ENCODE measurements around the gene EHD1. TPM values are rescaled to one million over a fixed set of nuclear protein-coding genes. Genes with fewer than 3 reads are reported as not detected.

The EHD1 gene
- total and polyA plus RNA-seq, 4 donors = 14.4 to 122 (median 45.3) TPM

- DNase-seq = no peak
- no peak overlapping the region for H3K27ac ChIP-seq (ENCODE audit: low read depth in 1 of 2, low read length in 2 of 2)
Observed at GRCh38 chr11:64888729-64889511, 10.5 kb upstream of the EHD1 start.

DNA sequence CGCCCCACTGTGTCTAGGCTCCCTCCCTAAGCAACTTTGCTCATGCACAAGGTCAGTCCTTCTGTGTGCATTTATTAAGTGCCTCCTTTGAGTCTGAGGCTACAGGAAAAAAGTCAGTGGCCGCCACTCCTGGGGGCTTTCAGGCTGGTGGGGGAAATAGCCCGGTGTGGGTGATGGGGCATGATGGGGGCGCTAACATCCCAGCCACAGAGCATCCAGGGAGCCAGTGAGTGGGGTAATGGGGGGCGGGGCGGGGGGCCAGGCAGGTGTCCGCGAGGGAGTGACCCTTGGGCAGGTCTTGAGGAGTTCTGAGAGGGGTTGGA lies 9.9 kb upstream of the EHD1 start:
- Histone ChIP-seq H3K36me3 (ENCODE audit: control insufficient read depth in 1 of 2, insufficient read depth in 2 of 2, low read length in 1 of 2) (no peaks in the 10 kb centered on the region), H3K4me1 (ENCODE audit: control insufficient read depth in 1 of 2, insufficient read depth in 2 of 2, low read length in 2 of 2) (no peaks in the 10 kb centered on the region), H3K4me3 (ENCODE audit: low read length in 2 of 2) (no peak overlapping the region), H3K9me3 (ENCODE audit: control insufficient read depth, low read length) (no peaks in the 10 kb centered on the region), H3K27ac (ENCODE audit: low read depth in 1 of 2, low read length in 2 of 2) (no peak overlapping the region), H3K27me3 (ENCODE audit: control insufficient read depth in 1 of 2, insufficient read depth in 2 of 2, low read length in 1 of 2) (no peaks in the 10 kb centered on the region)
- intact Hi-C loops (cut with DNase I) = no loop called here
- 69 to 70% methylated on average over 8 of the region's 8 CpGs for WGBS, 2 donors
- no peak for ATAC-seq (ENCODE audit: low FRiP score)
- DNase-seq = no peak

More at GRCh38 chr11:64888729-64889511, 10.5 kb upstream of the EHD1 start:
- ATAC-seq (ENCODE audit: low FRiP score) = no peak
- 69% methylated on average over 9 of the region's 9 CpGs for WGBS, 2 donors
- H3K4me1 ChIP-seq (ENCODE audit: control insufficient read depth in 1 of 2, insufficient read depth in 2 of 2, low read length in 2 of 2) = no peaks in the 10 kb centered on the region
- H3K9me3 ChIP-seq (ENCODE audit: control insufficient read depth, low read length) = no peaks in the 10 kb centered on the region
- H3K4me3 ChIP-seq (ENCODE audit: low read length in 2 of 2) = no peak overlapping the region
- no peaks in the 10 kb centered on the region for H3K36me3 ChIP-seq (ENCODE audit: control insufficient read depth in 1 of 2, insufficient read depth in 2 of 2, low read length in 1 of 2)
- no peaks in the 10 kb centered on the region for H3K27me3 ChIP-seq (ENCODE audit: control insufficient read depth in 1 of 2, insufficient read depth in 2 of 2, low read length in 1 of 2)
- intact Hi-C loops (cut with DNase I) = no loop called here

DNA sequence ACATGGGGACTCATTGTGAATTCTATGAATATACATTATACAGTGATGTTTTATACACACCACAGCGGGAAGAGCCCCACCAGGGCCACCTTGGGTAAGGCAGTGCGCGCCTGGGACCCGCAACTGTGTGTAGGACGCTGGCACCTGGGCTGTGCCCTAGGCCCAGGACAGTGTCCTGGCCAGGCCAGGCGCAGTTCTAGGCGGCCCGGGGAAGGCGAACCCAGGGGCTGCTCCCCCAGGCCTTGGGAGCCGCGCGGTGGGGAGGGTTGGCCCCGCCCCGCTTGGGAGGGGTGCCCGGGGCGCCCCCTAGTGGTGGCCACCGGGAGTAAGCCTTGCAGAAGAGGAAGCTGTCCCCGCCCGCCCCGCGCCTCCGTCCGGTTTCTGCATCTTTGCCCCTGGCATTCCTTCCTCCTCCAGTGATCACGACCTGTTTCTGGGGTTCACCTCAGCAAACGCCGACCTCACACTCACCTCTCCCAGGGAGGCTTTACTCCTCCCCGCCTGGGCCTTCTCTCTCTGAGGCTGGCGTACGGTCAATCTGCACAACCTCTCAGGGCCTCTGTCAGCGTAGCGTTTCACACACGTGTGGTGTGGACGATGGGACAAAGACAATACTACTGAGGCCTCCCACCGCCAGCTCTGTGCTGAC lies 9.5 kb upstream of the EHD1 start:
- Histone ChIP-seq H3K4me1 (ENCODE audit: control insufficient read depth in 1 of 2, insufficient read depth in 2 of 2, low read length in 2 of 2) (no peaks in the 10 kb centered on the region), H3K4me3 (ENCODE audit: low read length in 2 of 2) (no peak overlapping the region), H3K27ac (ENCODE audit: low read depth in 1 of 2, low read length in 2 of 2) (no peak overlapping the region), H3K27me3 (ENCODE audit: control insufficient read depth in 1 of 2, insufficient read depth in 2 of 2, low read length in 1 of 2) (no peaks in the 10 kb centered on the region), H3K9me3 (ENCODE audit: control insufficient read depth, low read length) (no peaks in the 10 kb centered on the region), H3K36me3 (ENCODE audit: control insufficient read depth in 1 of 2, insufficient read depth in 2 of 2, low read length in 1 of 2) (no peaks in the 10 kb centered on the region)
- 14% methylated on average over 32 to 34 of the region's 34 CpGs for WGBS, 2 donors
- ATAC-seq (ENCODE audit: low FRiP score) = peak; percentile 92
- intact Hi-C loops (cut with DNase I) = no loop called here
- DNase-seq = peak; percentile 86 to 95

GRCh38 chr11:64887234-64887756 lies 8.9 kb upstream of the EHD1 start:
- Histone ChIP-seq H3K9me3 (ENCODE audit: control insufficient read depth, low read length) (no peaks in the 10 kb centered on the region), H3K4me1 (ENCODE audit: control insufficient read depth in 1 of 2, insufficient read depth in 2 of 2, low read length in 2 of 2) (no peaks in the 10 kb centered on the region), H3K4me3 (ENCODE audit: low read length in 2 of 2) (no peak overlapping the region), H3K27ac (ENCODE audit: low read depth in 1 of 2, low read length in 2 of 2) (no peak overlapping the region), H3K27me3 (ENCODE audit: control insufficient read depth in 1 of 2, insufficient read depth in 2 of 2, low read length in 1 of 2) (no peaks in the 10 kb centered on the region), H3K36me3 (ENCODE audit: control insufficient read depth in 1 of 2, insufficient read depth in 2 of 2, low read length in 1 of 2) (no peaks in the 10 kb centered on the region)
- intact Hi-C loops (cut with DNase I) = no loop called here
- DNase-seq = no peak
- no peak for ATAC-seq (ENCODE audit: low FRiP score)
- 74 to 79% methylated on average over 8 of the region's 8 CpGs for WGBS, 2 donors

DNA sequence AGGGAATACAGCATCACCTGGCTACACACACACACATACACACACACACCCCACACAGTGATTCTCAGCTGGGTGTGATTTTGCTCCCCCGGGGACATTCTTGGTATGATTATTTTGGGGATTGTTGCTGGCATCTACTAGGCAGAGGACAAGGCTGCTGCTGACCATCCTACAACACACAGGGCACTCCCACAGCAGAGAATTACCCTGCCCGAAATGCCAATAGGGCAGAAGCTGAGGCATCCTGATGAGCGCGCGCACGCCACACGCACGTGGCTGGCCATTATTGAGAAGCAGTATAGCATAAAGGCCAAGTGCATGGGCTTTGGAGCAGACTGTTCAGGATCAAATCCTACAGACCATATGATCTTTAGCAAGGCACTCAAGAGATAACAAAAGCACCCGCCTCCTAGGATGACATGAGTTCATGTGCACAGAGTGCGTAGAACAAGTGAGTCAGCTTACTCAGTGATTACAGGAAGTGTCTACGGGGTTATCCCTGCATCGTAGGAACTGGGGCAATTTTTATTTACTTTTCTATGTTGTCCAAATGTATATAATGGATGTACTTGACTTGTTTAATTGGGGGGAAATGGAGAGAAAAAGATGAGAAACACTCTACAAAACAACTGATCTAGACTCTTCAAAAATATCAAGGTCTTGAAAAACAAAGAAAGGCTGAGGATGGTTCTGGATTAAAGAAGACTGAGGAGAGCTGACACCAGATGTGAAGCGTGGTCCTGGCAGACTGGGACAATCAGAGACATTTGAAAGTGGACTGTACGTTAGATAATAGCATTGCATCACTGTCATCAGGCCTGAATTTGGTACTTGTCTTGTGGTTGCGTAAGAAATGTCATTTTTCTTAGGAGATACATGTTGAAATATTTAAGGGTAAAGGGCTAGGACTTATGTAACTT lies 7.2 kb upstream of the EHD1 start:
- H3K27me3 ChIP-seq (ENCODE audit: control insufficient read depth in 1 of 2, insufficient read depth in 2 of 2, low read length in 1 of 2) = no peaks in the 10 kb centered on the region
- no peak overlapping the region for H3K4me3 ChIP-seq (ENCODE audit: low read length in 2 of 2)
- no peaks in the 10 kb centered on the region for H3K4me1 ChIP-seq (ENCODE audit: control insufficient read depth in 1 of 2, insufficient read depth in 2 of 2, low read length in 2 of 2)
- H3K27ac ChIP-seq (ENCODE audit: low read depth in 1 of 2, low read length in 2 of 2) = no peak overlapping the region
- H3K9me3 ChIP-seq (ENCODE audit: control insufficient read depth, low read length) = no peaks in the 10 kb centered on the region
- 87 to 92% methylated on average over 15 of the region's 15 CpGs for WGBS, 2 donors
- DNase-seq (no peak), ATAC-seq (ENCODE audit: low FRiP score) (no peak)
- intact Hi-C loops (cut with DNase I) = no loop called here
- H3K36me3 ChIP-seq (ENCODE audit: control insufficient read depth in 1 of 2, insufficient read depth in 2 of 2, low read length in 1 of 2) = no peaks in the 10 kb centered on the region

DNA sequence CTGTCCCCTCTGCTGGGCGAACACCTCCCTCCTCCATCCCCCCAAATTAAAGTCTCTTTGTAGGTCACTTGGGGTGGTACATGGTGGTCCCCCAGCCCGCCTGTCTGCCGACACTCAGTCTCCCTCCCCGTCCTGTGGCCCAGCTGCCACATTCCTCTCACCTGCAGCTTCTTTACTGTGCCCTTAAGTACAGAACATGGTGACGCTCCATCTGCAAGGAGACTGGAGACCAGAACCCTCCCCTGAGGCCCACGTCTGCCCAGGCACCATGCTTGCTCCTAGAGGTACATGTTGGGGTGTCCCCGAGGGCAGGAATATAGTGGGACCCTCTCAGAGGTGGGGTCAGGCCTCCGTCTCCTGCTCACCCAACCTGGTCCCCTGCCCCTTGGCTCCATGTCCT lies 5.6 kb upstream of the EHD1 start:
- Histone ChIP-seq H3K4me1 (ENCODE audit: control insufficient read depth in 1 of 2, insufficient read depth in 2 of 2, low read length in 2 of 2) (no peaks in the 10 kb centered on the region), H3K36me3 (ENCODE audit: control insufficient read depth in 1 of 2, insufficient read depth in 2 of 2, low read length in 1 of 2) (no peaks in the 10 kb centered on the region), H3K9me3 (ENCODE audit: control insufficient read depth, low read length) (no peaks in the 10 kb centered on the region), H3K27ac (ENCODE audit: low read depth in 1 of 2, low read length in 2 of 2) (no peak overlapping the region), H3K4me3 (ENCODE audit: low read length in 2 of 2) (no peak overlapping the region), H3K27me3 (ENCODE audit: control insufficient read depth in 1 of 2, insufficient read depth in 2 of 2, low read length in 1 of 2) (no peaks in the 10 kb centered on the region)
- no peak for DNase-seq
- intact Hi-C loops (cut with DNase I) = no loop called here
- no peak for ATAC-seq (ENCODE audit: low FRiP score)
- WGBS, 2 donors = 92 to 94% methylated on average over 8 of the region's 8 CpGs

- intact Hi-C loops (cut with DNase I) = no loop called here
- Histone ChIP-seq H3K4me3 (ENCODE audit: low read length in 2 of 2) (no peak overlapping the region), H3K4me1 (ENCODE audit: control insufficient read depth in 1 of 2, insufficient read depth in 2 of 2, low read length in 2 of 2) (no peaks in the 10 kb centered on the region), H3K27ac (ENCODE audit: low read depth in 1 of 2, low read length in 2 of 2) (peak overlapping the region in 1 of 2 donors; percentile 6), H3K27me3 (ENCODE audit: control insufficient read depth in 1 of 2, insufficient read depth in 2 of 2, low read length in 1 of 2) (no peaks in the 10 kb centered on the region), H3K9me3 (ENCODE audit: control insufficient read depth, low read length) (no peaks in the 10 kb centered on the region), H3K36me3 (ENCODE audit: control insufficient read depth in 1 of 2, insufficient read depth in 2 of 2, low read length in 1 of 2) (no peaks in the 10 kb centered on the region)
- DNase-seq = no peak
- WGBS, 2 donors = 86 to 91% methylated on average over 5 of the region's 5 CpGs
- ATAC-seq (ENCODE audit: low FRiP score) = no peak
Observed at GRCh38 chr11:64883575-64883974, 5.2 kb upstream of the EHD1 start.

GRCh38 chr11:64882243-64882642 lies 3.8 kb upstream of the EHD1 start:
- intact Hi-C loops (cut with DNase I) = no loop called here
- ATAC-seq (ENCODE audit: low FRiP score) (no peak), DNase-seq (no peak)
- Histone ChIP-seq H3K36me3 (ENCODE audit: control insufficient read depth in 1 of 2, insufficient read depth in 2 of 2, low read length in 1 of 2) (no peaks in the 10 kb centered on the region), H3K4me1 (ENCODE audit: control insufficient read depth in 1 of 2, insufficient read depth in 2 of 2, low read length in 2 of 2) (no peaks in the 10 kb centered on the region), H3K27ac (ENCODE audit: low read depth in 1 of 2, low read length in 2 of 2) (peak overlapping the region; percentile 73 to 79), H3K4me3 (ENCODE audit: low read length in 2 of 2) (no peak overlapping the region), H3K27me3 (ENCODE audit: control insufficient read depth in 1 of 2, insufficient read depth in 2 of 2, low read length in 1 of 2) (peaks cover 0 to 2% of the 10 kb centered on the region in 2 donors), H3K9me3 (ENCODE audit: control insufficient read depth, low read length) (no peaks in the 10 kb centered on the region)
- WGBS, 2 donors = 9 to 18% methylated on average over 5 of the region's 5 CpGs

Measured in aorta (tissue), 5 donors.